NOMO-1 (cell line): ENCODE results near the gene MYL5.
"Not testable (repeated sequence)": the region's sequence is repeated elsewhere in the genome, so short reads cannot be mapped to it uniquely, and the experiment has no call there.

Experiments used
- DNase-seq, 2 experiments: peaks; one replicate each; lab custom pipeline; 2025; ENCODE audit not compliant: unreplicated experiment in 2 of 2; lab: John Stamatoyannopoulos, UW

MYL5 gene

GRCh38 chr4:656436-657337, 17.7 kb upstream of the MYL5 start:
- DNase-seq = no peak

GRCh38 chr4:657338-657833, 17.0 kb upstream of the MYL5 start:
- DNase-seq = no peak

GRCh38 chr4:657834-658667, 16.3 kb upstream of the MYL5 start:
- DNase-seq = no peak

- no peak for DNase-seq
Measured at GRCh38 chr4:658681-659667, 15.4 kb upstream of the MYL5 start.

GRCh38 chr4:659851-660250, 14.5 kb upstream of the MYL5 start:
- no peak for DNase-seq

GRCh38 chr4:660401-660800, 13.9 kb upstream of the MYL5 start:
- no peak for DNase-seq

- DNase-seq = no peak
Measured at GRCh38 chr4:661231-661630, 13.1 kb upstream of the MYL5 start.

GRCh38 chr4:661881-662761, 12.2 kb upstream of the MYL5 start:
- DNase-seq = no peak

GRCh38 chr4:663046-663437, 11.3 kb upstream of the MYL5 start:
- no peak for DNase-seq

GRCh38 chr4:663438-664428, 10.6 kb upstream of the MYL5 start:
- no peak for DNase-seq

- no peak for DNase-seq
Measured at GRCh38 chr4:664713-665231, 9.6 kb upstream of the MYL5 start.

GRCh38 chr4:665381-665750, 9.0 kb upstream of the MYL5 start:
- DNase-seq = no peak

GRCh38 chr4:665751-666435, 8.4 kb upstream of the MYL5 start:
- no peak for DNase-seq

GRCh38 chr4:666436-666810, 7.9 kb upstream of the MYL5 start:
- DNase-seq = no peak

GRCh38 chr4:666822-667544, 7.4 kb upstream of the MYL5 start:
- no peak for DNase-seq

GRCh38 chr4:667545-667925, 6.8 kb upstream of the MYL5 start:
- no peak for DNase-seq

- DNase-seq = not testable (repeated sequence)
Measured at GRCh38 chr4:668219-668618, 6.1 kb upstream of the MYL5 start.
